Cardiac fibroblast (primary cell): ENCODE data around the gene HDHD5.

Experiments used
- DNase-seq, 2 donors: peaks; one replicate each; pipeline versions ENCODE4 v3.0.0 to v3.0.0-alpha.2; 2010; ENCODE audit warnings: low read depth in 2 of 2
- H3K4me3 ChIP-seq, 2 donors: replicated peaks in 1 of 2; 1 replicate in 1 of 2; 2 replicates in 1 of 2; pipeline ENCODE4 v1.5.1; 2011; ENCODE audit warnings: low read depth in 2 of 2, low read length in 2 of 2, mild to moderate bottlenecking in 2 of 2, moderate library complexity in 1 of 2
- TF ChIP-seq, protein P1 (sequence below): IDR thresholded peaks from one replicate; pipeline ENCODE4 v1.5.1; 2011; ENCODE audit warnings: low read depth, mild to moderate bottlenecking, low read length, inconsistent platforms

The HDHD5 gene

GRCh38 chr22:17143101-17143500 is 16.0 kb downstream of the HDHD5 start:
- no peak overlapping the region for H3K4me3 ChIP-seq
- no peak for DNase-seq
- TF ChIP-seq, protein P1, sequence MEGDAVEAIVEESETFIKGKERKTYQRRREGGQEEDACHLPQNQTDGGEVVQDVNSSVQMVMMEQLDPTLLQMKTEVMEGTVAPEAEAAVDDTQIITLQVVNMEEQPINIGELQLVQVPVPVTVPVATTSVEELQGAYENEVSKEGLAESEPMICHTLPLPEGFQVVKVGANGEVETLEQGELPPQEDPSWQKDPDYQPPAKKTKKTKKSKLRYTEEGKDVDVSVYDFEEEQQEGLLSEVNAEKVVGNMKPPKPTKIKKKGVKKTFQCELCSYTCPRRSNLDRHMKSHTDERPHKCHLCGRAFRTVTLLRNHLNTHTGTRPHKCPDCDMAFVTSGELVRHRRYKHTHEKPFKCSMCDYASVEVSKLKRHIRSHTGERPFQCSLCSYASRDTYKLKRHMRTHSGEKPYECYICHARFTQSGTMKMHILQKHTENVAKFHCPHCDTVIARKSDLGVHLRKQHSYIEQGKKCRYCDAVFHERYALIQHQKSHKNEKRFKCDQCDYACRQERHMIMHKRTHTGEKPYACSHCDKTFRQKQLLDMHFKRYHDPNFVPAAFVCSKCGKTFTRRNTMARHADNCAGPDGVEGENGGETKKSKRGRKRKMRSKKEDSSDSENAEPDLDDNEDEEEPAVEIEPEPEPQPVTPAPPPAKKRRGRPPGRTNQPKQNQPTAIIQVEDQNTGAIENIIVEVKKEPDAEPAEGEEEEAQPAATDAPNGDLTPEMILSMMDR, result no peak

GRCh38 chr22:17140826-17141766 is 18.0 kb downstream of the HDHD5 start:
- TF ChIP-seq, protein P1, result no peak
- no peak for DNase-seq
- no peak overlapping the region for H3K4me3 ChIP-seq

- no peak for DNase-seq
- TF ChIP-seq, protein P1, result no peak
- H3K4me3 ChIP-seq, result no peak overlapping the region
Observed at GRCh38 chr22:17140022-17140421, 19.1 kb downstream of the HDHD5 start.

DNA sequence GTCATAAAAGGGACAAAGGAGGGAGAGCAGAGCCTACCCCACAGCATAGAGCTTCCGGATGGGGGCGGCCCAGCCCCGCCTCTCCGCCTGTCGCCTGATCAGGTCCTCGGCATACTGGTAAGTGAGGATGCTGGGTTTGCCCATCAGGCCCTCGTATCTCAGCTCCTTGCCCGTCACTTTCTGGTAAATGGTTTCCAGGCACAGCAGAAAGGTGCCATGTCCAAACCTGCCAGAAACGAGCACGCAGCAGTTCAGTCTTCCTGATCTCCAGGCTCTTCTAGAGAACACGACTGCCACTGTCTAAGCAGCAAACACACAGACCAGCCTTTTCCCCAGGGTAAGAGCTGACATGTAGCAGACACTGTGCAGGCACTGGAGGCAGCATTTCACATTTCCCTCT is 20.6 kb downstream of the HDHD5 start:
- TF ChIP-seq, protein P1, result no peak
- no peak for DNase-seq

DNA sequence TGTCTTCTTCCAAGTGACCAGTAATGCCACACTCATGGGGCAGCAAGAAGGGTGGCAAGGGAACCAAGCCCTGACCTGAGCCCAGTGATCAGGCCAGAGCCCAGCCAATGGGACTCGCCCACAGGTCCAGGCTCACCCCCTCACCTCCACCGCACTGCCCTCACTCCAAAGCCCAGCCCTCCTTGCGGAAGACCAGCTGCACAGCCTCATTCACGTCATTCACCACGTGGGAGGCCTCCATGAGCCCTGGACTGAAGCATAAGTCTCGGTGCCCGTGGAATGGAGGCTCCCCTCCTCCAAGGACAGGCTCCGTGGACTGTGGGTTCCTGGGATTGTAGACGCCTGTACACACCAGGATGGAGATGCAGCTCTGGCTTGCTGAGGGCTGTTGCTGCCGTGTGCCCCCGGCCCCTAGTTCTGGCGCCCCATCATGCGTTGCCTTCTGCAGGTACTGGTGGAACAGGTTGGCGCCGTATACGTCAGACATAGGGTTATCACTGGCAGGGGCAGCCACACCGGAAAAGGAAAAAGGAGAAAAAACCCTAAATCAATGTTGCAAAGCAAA is 21.1 kb downstream of the HDHD5 start:
- TF ChIP-seq, protein P1, result no peak
- DNase-seq, result no peak
- no peak overlapping the region for H3K4me3 ChIP-seq

More for the DNA sequence above, 20.6 kb downstream of the HDHD5 start:
- H3K4me3 ChIP-seq, result no peak overlapping the region

DNA sequence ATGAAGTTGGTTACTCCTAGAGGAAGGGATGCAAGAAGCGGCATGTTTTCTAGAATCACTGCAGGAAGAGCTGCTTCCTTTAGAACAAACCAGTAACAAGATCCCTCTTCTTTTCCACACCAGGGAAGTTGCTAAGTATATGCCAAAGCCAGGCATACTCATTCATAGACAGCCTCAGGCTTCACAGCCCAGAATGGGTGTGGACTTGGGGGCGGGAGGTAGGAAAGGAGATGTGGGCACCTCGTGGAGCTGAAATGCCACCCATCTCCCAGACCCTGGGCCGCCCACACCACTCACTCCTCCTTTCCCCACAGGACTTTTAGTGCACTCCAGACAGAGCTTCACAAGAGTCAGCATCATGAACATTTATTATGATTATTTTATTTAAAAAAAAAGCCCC is 21.9 kb downstream of the HDHD5 start:
- H3K4me3 ChIP-seq, result no peak overlapping the region
- no peak for DNase-seq
- TF ChIP-seq, protein P1, result no peak
